GM12878 (cell line): Measurements from ENCODE around the gene LMBRD1. TPM values are rescaled to one million over a fixed set of nuclear protein-coding genes. Genes with fewer than 3 reads are reported as not detected.

Source experiments
- ATAC-seq: fragments of 200-7000 bp; cut with Tn5 transposase; 3 replicates; pipeline ENCODE4 v1.9.1; 2020; ENCODE audit warnings: mild to moderate bottlenecking, moderate library complexity
- BruUV-seq: library from RNA; stranded (reverse); fragments of 400-500 nt; replicated peaks from 2 replicates; lab custom pipeline; 2021; lab: Mats Ljungman, UMichigan
- CTCF ChIA-PET: fragments of 300-600 bp; sonication (Branson Sonifier 250); formaldehyde crosslinking; extraction: SDS; loops from one replicate; lab custom pipeline; 2021; ENCODE audit warnings: inconsistent platforms; lab: Yijun Ruan, JAX
- POLR2A ChIA-PET: fragments of 350-600 bp; formaldehyde crosslinking; extraction: SDS; loops from one replicate; lab custom pipeline; 2021; ENCODE audit warnings: inconsistent platforms; lab: Charles Lee
- RAD21 ChIA-PET: fragments of 300-600 bp; sonication (Branson Sonifier 250); formaldehyde crosslinking; loops from one replicate; lab custom pipeline; 2023; ENCODE audit warnings: antibody characterized with exemption; ENCODE audit not compliant: unreplicated experiment; lab: Charles Lee
- SMC1A ChIA-PET: fragments of 300-600 bp; sonication (Branson Sonifier 250); formaldehyde crosslinking; loops from one replicate; lab custom pipeline; 2023; ENCODE audit not compliant: unreplicated experiment, uncharacterized antibody; lab: Charles Lee
- DNase-seq: peaks from one replicate; pipeline ENCODE4 v3.0.0-alpha.2; 2011; ENCODE audit warnings: low read depth, low spot score
- FAIRE-seq: peaks from 3 replicates; lab custom pipeline; 2011; peaks lifted over from hg19 to GRCh38; lab: Jason Lieb, UNC
- H2AFZ ChIP-seq: 2 replicates; pipeline ENCODE4 v1.6.0; 2011; ENCODE audit warnings: low read depth, low read length, control low read depth; ENCODE audit not compliant: control insufficient read depth
- H3K27ac ChIP-seq: 2 replicates; pipeline ENCODE4 v1.5.1; 2011; ENCODE audit warnings: control low read depth; ENCODE audit not compliant: control insufficient read depth, insufficient read depth
- H3K27me3 ChIP-seq, 2 experiments: replicated peaks in 1 of 2; 2 replicates each; pipeline versions ENCODE4 v1.6.0 to v1.6.1; 2011; ENCODE audit warnings: low read length in 1 of 2; ENCODE audit not compliant: control insufficient read depth in 2 of 2, insufficient read depth in 2 of 2
- H3K36me3 ChIP-seq, 2 experiments: 2 replicates each; pipeline ENCODE4 v1.5.1; 2011; ENCODE audit warnings: low read length in 1 of 2; ENCODE audit not compliant: control insufficient read depth in 2 of 2, insufficient read depth in 2 of 2
- H3K4me1 ChIP-seq: 2 replicates; pipeline ENCODE4 v1.6.1; 2011; ENCODE audit warnings: mild to moderate bottlenecking, low read length, moderate library complexity, mixed read lengths; ENCODE audit not compliant: control insufficient read depth, insufficient read depth
- H3K4me2 ChIP-seq: 2 replicates; pipeline ENCODE4 v1.6.0; 2011; ENCODE audit warnings: control low read depth; ENCODE audit not compliant: control insufficient read depth, insufficient read depth
- H3K4me3 ChIP-seq: fragments of 200-600 bp; sonication (generic); 2 replicates; pipeline ENCODE4 v1.5.1; 2016
- H3K79me2 ChIP-seq: 2 replicates; pipeline ENCODE4 v1.6.0; 2011; ENCODE audit warnings: low read length; ENCODE audit not compliant: control insufficient read depth, insufficient read depth
- H3K9ac ChIP-seq: 2 replicates; pipeline ENCODE4 v1.8.0; 2011; ENCODE audit warnings: low read length, control low read depth, mixed read lengths; ENCODE audit not compliant: control insufficient read depth, insufficient read depth
- H3K9me3 ChIP-seq: replicated peaks from 3 replicates; pipeline ENCODE4 v1.5.1; 2011; ENCODE audit warnings: mild to moderate bottlenecking, low read length; ENCODE audit not compliant: control insufficient read depth, insufficient read depth
- H4K20me1 ChIP-seq: 2 replicates; pipeline ENCODE4 v1.6.0; 2011; ENCODE audit not compliant: control insufficient read depth, insufficient read depth
- ASH2L ChIP-seq: fragments of 300-600, 200-600 bp; sonication (generic); IDR thresholded peaks from 2 replicates; pipeline ENCODE4 v1.6.1; 2017; ENCODE audit warnings: low read depth, mild to moderate bottlenecking, borderline replicate concordance
- CREM ChIP-seq: IDR thresholded peaks from 2 replicates; pipeline ENCODE4 v1.6.1; 2014; ENCODE audit warnings: antibody characterized with exemption, low read depth
- DPF2 ChIP-seq: fragments of 450-650 bp; IDR thresholded peaks from 2 replicates; pipeline ENCODE4 v1.6.1; 2017; ENCODE audit warnings: mild to moderate bottlenecking
- E2F8 ChIP-seq: fragments of 450-650 bp; IDR thresholded peaks from 2 replicates; pipeline ENCODE4 v1.6.1; 2018; ENCODE audit warnings: mild to moderate bottlenecking, low read depth, moderate library complexity; ENCODE audit not compliant: partially characterized antibody
- E4F1 ChIP-seq: fragments of 450-650 bp; IDR thresholded peaks from 2 replicates; pipeline ENCODE4 v1.6.1; 2018; ENCODE audit warnings: borderline replicate concordance, mild to moderate bottlenecking; ENCODE audit not compliant: partially characterized antibody
- IRF4 ChIP-seq: IDR thresholded peaks from 2 replicates; pipeline ENCODE4 v1.6.1; 2011; ENCODE audit warnings: low read depth, low read length
- MAX ChIP-seq: IDR thresholded peaks from 2 replicates; pipeline ENCODE4 v1.6.1; 2012; ENCODE audit warnings: low read depth, low read length, improper control_type of control experiment
- MYB ChIP-seq: fragments of 150-350 bp; IDR thresholded peaks from 2 replicates; pipeline ENCODE4 v1.6.1; 2014; ENCODE audit warnings: mild to moderate bottlenecking, low read depth, low read length, borderline replicate concordance
- NFYB ChIP-seq: IDR thresholded peaks from 2 replicates; pipeline ENCODE4 v1.6.1; 2011; ENCODE audit warnings: low read depth, mild to moderate bottlenecking, low read length, improper control_type of control experiment, moderate library complexity; ENCODE audit not compliant: insufficient read depth
- PML ChIP-seq: IDR thresholded peaks from 2 replicates; pipeline ENCODE4 v1.6.1; 2012; ENCODE audit warnings: low read length, inconsistent platforms
- POU2F2 ChIP-seq: IDR thresholded peaks from 3 replicates; pipeline ENCODE4 v1.6.1; 2011; ENCODE audit warnings: low read depth, mild to moderate bottlenecking, low read length, borderline replicate concordance
- SIX5 ChIP-seq: IDR thresholded peaks from 2 replicates; pipeline ENCODE4 v1.6.1; 2011; ENCODE audit warnings: mild to moderate bottlenecking, low read depth, low read length, moderate library complexity; ENCODE audit not compliant: severe bottlenecking
- SREBF2 ChIP-seq: IDR thresholded peaks from 2 replicates; pipeline ENCODE4 v1.6.1; 2012; ENCODE audit warnings: mild to moderate bottlenecking, low read length
- SUPT20H ChIP-seq: IDR thresholded peaks from 2 replicates; pipeline ENCODE4 v1.6.1; 2011; ENCODE audit warnings: low read depth, mild to moderate bottlenecking, low read length, moderate library complexity, borderline replicate concordance; ENCODE audit not compliant: control insufficient read depth
- ZNF24 ChIP-seq: fragments of 450-650 bp; IDR thresholded peaks from 2 replicates; pipeline ENCODE4 v1.6.1; 2017; ENCODE audit warnings: antibody characterized with exemption, mild to moderate bottlenecking
- ZNF384 ChIP-seq: IDR thresholded peaks from 2 replicates; pipeline ENCODE4 v1.6.1; 2012; ENCODE audit warnings: low read depth, mild to moderate bottlenecking, low read length, improper control_type of control experiment, borderline replicate concordance
- ZSCAN29 ChIP-seq: fragments of 450-650 bp; IDR thresholded peaks from 2 replicates; pipeline ENCODE4 v1.6.1; 2017; ENCODE audit warnings: mild to moderate bottlenecking, moderate library complexity
- WGBS: methylation state at CpG from one replicate; pipeline ENCODE4 v1.1.6; 2016; ENCODE audit warnings: low lambda C conversion rate; ENCODE audit not compliant: insufficient replicate concordance, insufficient coverage; ENCODE audit errors: missing lambda C conversion rate; 5-methylcytosine and 5-hydroxymethylcytosine counted together
- in situ Hi-C: fragments of 300-500 bp; cut with MboI; formaldehyde crosslinking; loops from 9 replicates; pipeline ENCODE4 v1.14.3; 2018; ENCODE audit warnings: mixed read lengths
- intact Hi-C: fragments of 100-400 bp; cut with micrococcal nuclease; formaldehyde crosslinking; loops from one replicate; pipeline ENCODE4 v1.14.2; 2022; ENCODE audit not compliant: unreplicated experiment
- polyA plus RNA-seq, 11 experiments: library from polyadenylated mRNA; depleted of rRNA in 4 of 11; unstranded in 6 of 11; stranded (reverse) in 5 of 11; fragments of >200 nt; fragmentation: Nextera tagmentation in 4 of 11; fragmentation: Illumina TruSeq in 1 of 11; extraction: Ambion mirVana in 4 of 11; extraction: Trizol in 1 of 11; gene quantifications; 1 replicate in 1 of 11; 2 replicates in 10 of 11; pipeline versions ENCODE4 v1.2.1 to v1.2.3, GENCODE V29; 2011 to 2016; ENCODE audit warnings: inconsistent platforms in 2 of 11, missing spikeins in 2 of 11, low read depth in 1 of 11
- total RNA-seq, 4 experiments: library from RNA; depleted of rRNA in 3 of 4; stranded (reverse); fragments of >200 nt in 3 of 4; fragmentation: Illumina TruSeq in 1 of 4; extraction: Trizol in 1 of 4; gene quantifications; 2 replicates each; pipeline versions ENCODE4 v1.2.1 to v1.2.3, GENCODE V29; 2013 to 2021

The LMBRD1 gene
- total and polyA plus RNA-seq, 10 of the 15 experiments (the other 5 are each of a cell fraction or from before 2014, with no cell fraction given) = 20.0 to 82.1 (median 27.2) TPM

- ChIA-PET SMC1A (interaction anchor here (1.0 to 3.9 kb wide), 11 partner anchors 9 to 420 kb away, joined by 3 to 19 read pairs (median 4); partner anchors contain the start of genes COL19A1 and LMBRD1), POLR2A (interaction anchor here (1.5 to 1.7 kb wide), 2 partner anchors 51 to 81 kb away, joined by 3 to 5 read pairs; no protein-coding TSS in a partner anchor), CTCF (interaction anchor here (0.6 to 2.3 kb wide), 10 partner anchors 55 to 374 kb away, joined by 3 to 22 read pairs (median 4); partner anchors contain the start of genes COL19A1 and LMBRD1), RAD21 (interaction anchor here (0.6 to 4.6 kb wide), 10 partner anchors 18 to 441 kb away, joined by 3 to 19 read pairs (median 3); partner anchors contain the start of genes COL19A1 and LMBRD1)
- Histone ChIP-seq H3K4me2 (no peak overlapping the region), H3K4me3 (no peak overlapping the region), H3K27ac (no peak overlapping the region), H2AFZ (no peak overlapping the region), H3K4me1 (no peaks in the 10 kb centered on the region), H3K9ac (no peak overlapping the region), H3K9me3 (no peaks in the 10 kb centered on the region), H3K79me2 (no peaks in the 10 kb centered on the region), H3K36me3 (no peaks in the 10 kb centered on the region; a peak in 2 of 4 replicates), H3K27me3 (no peaks in the 10 kb centered on the region), H4K20me1 (no peaks in the 10 kb centered on the region)
- in situ Hi-C loops (loop anchor here (25.0 kb wide), 1 partner anchor 377 kb away; no protein-coding TSS in a partner anchor), intact Hi-C loops (loop anchor here (10.0 kb wide), 1 partner anchor 100 kb away; no protein-coding TSS in a partner anchor)
- 87% methylated on average over 4 of the region's 4 CpGs for WGBS
- ATAC-seq = no peak
- DNase-seq = no peak
- BruUV-seq = no TSS peak
- TF ChIP-seq NFYB (no peak), POU2F2 (no peak), MYB (no peak), ZNF24 (no peak), ASH2L (no peak), SIX5 (no peak), CREM (no peak), E2F8 (no peak), IRF4 (no peak), ZNF384 (no peak), PML (no peak), E4F1 (no peak), SUPT20H (no peak), SREBF2 (no peak), DPF2 (no peak), MAX (no peak), ZSCAN29 (no peak)
- FAIRE-seq = no peak
Observed at GRCh38 chr6:69735027-69735426, 61.8 kb downstream of the LMBRD1 start.
